DOHH2 (cell line): ENCODE data around the gene DOCK9.

Experiments
- EZH2phosphoT487 ChIP-seq: fragments of 200-600 bp; sonication (generic); IDR thresholded peaks from 2 replicates; pipeline ENCODE4 v1.6.1; 2017; ENCODE audit warnings: borderline replicate concordance, mild to moderate bottlenecking, antibody characterized with exemption, low read length, moderate library complexity, mixed read lengths
- TF ChIP-seq, protein P1 (sequence below): fragments of 200-600 bp; sonication (generic); IDR thresholded peaks from one replicate; pipeline ENCODE4 v1.5.1; 2014; ENCODE audit warnings: antibody characterized with exemption, mild to moderate bottlenecking, low read depth, low read length; ENCODE audit not compliant: poor library complexity, severe bottlenecking

DNA sequence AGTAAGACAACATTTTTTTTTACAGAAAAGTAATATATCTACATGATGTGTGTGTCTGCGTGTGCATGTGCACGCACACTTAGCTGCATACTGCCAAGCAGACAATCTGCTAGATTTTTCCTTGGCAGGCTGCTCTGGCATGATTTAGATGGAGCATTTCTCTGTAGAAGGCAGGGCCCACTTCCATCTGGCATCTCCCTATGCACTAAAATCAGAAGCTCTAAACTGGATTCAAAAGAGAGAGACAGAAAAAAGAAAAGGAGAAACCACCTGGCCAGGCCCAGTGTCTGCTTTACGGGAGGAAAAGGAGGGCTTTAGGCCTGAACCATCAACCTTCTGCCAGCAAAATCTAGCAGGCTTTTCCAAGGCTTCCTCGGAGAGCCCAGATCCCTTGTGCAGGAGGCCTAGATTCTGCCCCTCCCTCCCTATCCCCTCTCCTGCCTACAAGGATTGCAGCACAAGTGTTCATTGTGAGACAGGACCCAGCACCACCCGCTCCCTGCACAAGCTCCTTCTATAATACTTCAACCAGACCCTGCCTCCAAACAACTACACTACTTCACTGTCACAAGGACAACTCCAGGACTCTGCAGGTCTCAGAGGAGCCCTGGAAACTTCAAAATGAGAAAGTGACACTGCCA, 99.3 kb downstream of the DOCK9 start:
- TF ChIP-seq, protein P1, sequence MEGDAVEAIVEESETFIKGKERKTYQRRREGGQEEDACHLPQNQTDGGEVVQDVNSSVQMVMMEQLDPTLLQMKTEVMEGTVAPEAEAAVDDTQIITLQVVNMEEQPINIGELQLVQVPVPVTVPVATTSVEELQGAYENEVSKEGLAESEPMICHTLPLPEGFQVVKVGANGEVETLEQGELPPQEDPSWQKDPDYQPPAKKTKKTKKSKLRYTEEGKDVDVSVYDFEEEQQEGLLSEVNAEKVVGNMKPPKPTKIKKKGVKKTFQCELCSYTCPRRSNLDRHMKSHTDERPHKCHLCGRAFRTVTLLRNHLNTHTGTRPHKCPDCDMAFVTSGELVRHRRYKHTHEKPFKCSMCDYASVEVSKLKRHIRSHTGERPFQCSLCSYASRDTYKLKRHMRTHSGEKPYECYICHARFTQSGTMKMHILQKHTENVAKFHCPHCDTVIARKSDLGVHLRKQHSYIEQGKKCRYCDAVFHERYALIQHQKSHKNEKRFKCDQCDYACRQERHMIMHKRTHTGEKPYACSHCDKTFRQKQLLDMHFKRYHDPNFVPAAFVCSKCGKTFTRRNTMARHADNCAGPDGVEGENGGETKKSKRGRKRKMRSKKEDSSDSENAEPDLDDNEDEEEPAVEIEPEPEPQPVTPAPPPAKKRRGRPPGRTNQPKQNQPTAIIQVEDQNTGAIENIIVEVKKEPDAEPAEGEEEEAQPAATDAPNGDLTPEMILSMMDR = no peak
- TF ChIP-seq EZH2phosphoT487 = no peak
